HEK293 (cell line): ENCODE measurements around the gene IKZF2.
"Not testable (repeated sequence)": the region's sequence is repeated elsewhere in the genome, so short reads cannot be mapped to it uniquely, and the experiment has no call there.

Experiments
- CTCF ChIA-PET: fragments of 350-600 bp; formaldehyde crosslinking; extraction: SDS; loops from one replicate; lab custom pipeline; 2021; ENCODE audit warnings: antibody characterized with exemption; lab: Yijun Ruan, JAX
- POLR2A ChIA-PET: fragments of 300-600 bp; formaldehyde crosslinking; extraction: SDS; loops from one replicate; lab custom pipeline; 2020; ENCODE audit warnings: antibody characterized with exemption, inconsistent platforms; lab: Yijun Ruan, JAX
- H3K27ac ChIP-seq: fragments of 200-500 bp; sonication (Bioruptor generic); 2 replicates; pipeline ENCODE4 v1.5.1; 2014; ENCODE audit warnings: low read depth, low read length, control low read depth, inconsistent platforms; ENCODE audit errors: extremely low read depth
- H3K36me3 ChIP-seq, 2 experiments: fragments of 200-500 bp in 1 of 2; sonication (Bioruptor generic) in 1 of 2; 1 replicate in 1 of 2; 2 replicates in 1 of 2; pipeline ENCODE4 v1.5.1; 2014 to 2017; ENCODE audit warnings: inconsistent platforms in 2 of 2, low read length in 2 of 2; ENCODE audit not compliant: control insufficient read depth in 2 of 2, insufficient read depth in 1 of 2
- H3K4me1 ChIP-seq: fragments of 200-500 bp; sonication (Bioruptor generic); 2 replicates; pipeline ENCODE4 v1.5.1; 2014; ENCODE audit warnings: mild to moderate bottlenecking, low read length, inconsistent platforms; ENCODE audit not compliant: control insufficient read depth, insufficient read depth
- H3K4me3 ChIP-seq: 2 replicates; pipeline ENCODE4 v1.5.1; 2011; ENCODE audit warnings: low read depth, mild to moderate bottlenecking, control low read depth, low read length, moderate library complexity
- H3K9me3 ChIP-seq: fragments of 200-500 bp; sonication (Bioruptor generic); 2 replicates; pipeline ENCODE4 v1.5.1; 2014; ENCODE audit warnings: low read depth, low read length, inconsistent platforms; ENCODE audit not compliant: control insufficient read depth, insufficient read depth
- FEZF1 ChIP-seq: fragments of 450-650 bp; formaldehyde crosslinking; IDR thresholded peaks from 2 replicates; pipeline ENCODE4 v1.5.1; 2016; ENCODE audit warnings: missing biosample characterization, missing genetic modification characterization
- KLF9 ChIP-seq: fragments of 450-650 bp; formaldehyde crosslinking; IDR thresholded peaks from 2 replicates; pipeline ENCODE4 v1.5.1; 2016; ENCODE audit warnings: missing biosample characterization, missing genetic modification characterization, low read depth
- MEIS1 ChIP-seq: sonication (generic); formaldehyde crosslinking; IDR thresholded peaks from 2 replicates; pipeline ENCODE4 v1.8.1; 2022; ENCODE audit warnings: missing genetic modification reagents, mild to moderate bottlenecking, borderline replicate concordance
- SP7 ChIP-seq: fragments of 450-650 bp; formaldehyde crosslinking; IDR thresholded peaks from 2 replicates; pipeline ENCODE4 v1.5.1; 2016; ENCODE audit warnings: missing biosample characterization, missing genetic modification characterization
- ZNF37A ChIP-seq: fragments of 450-650 bp; IDR thresholded peaks from 2 replicates; pipeline ENCODE4 v1.5.1; 2018; ENCODE audit warnings: missing biosample characterization, missing genetic modification characterization
- ZNF394 ChIP-seq: fragments of 450-650 bp; formaldehyde crosslinking; IDR thresholded peaks from 2 replicates; pipeline ENCODE4 v1.5.1; 2016; ENCODE audit warnings: missing biosample characterization, missing genetic modification characterization, mild to moderate bottlenecking, moderate library complexity, borderline replicate concordance
- ZNF423 ChIP-seq: fragments of 450-650 bp; formaldehyde crosslinking; IDR thresholded peaks from 2 replicates; pipeline ENCODE4 v1.5.1; 2016; ENCODE audit warnings: missing biosample characterization, missing genetic modification characterization
- ZNF558 ChIP-seq: fragments of 450-650 bp; formaldehyde crosslinking; IDR thresholded peaks from 2 replicates; pipeline ENCODE4 v1.5.1; 2016; ENCODE audit warnings: missing biosample characterization, missing genetic modification characterization
- ZNF596 ChIP-seq: fragments of 450-650 bp; IDR thresholded peaks from 2 replicates; pipeline ENCODE4 v1.5.0; 2018; ENCODE audit warnings: missing biosample characterization, mild to moderate bottlenecking, missing genetic modification characterization, moderate library complexity
- ZNF629 ChIP-seq: fragments of 450-650 bp; formaldehyde crosslinking; IDR thresholded peaks from 2 replicates; pipeline ENCODE4 v1.5.1; 2017; ENCODE audit warnings: missing biosample characterization, missing genetic modification characterization
- ZNF677 ChIP-seq: fragments of 450-650 bp; IDR thresholded peaks from 2 replicates; pipeline ENCODE4 v1.5.0; 2018; ENCODE audit warnings: missing biosample characterization, mild to moderate bottlenecking, missing genetic modification characterization, moderate library complexity
- TF ChIP-seq, protein P1 (sequence below): fragments of 450-650 bp; formaldehyde crosslinking; IDR thresholded peaks from 2 replicates; pipeline ENCODE4 v1.5.1; 2016; ENCODE audit warnings: missing biosample characterization, missing genetic modification characterization
- TF ChIP-seq, protein P2 (sequence below): fragments of 450-650 bp; formaldehyde crosslinking; IDR thresholded peaks from 2 replicates; pipeline ENCODE4 v1.5.1; 2017; ENCODE audit warnings: missing biosample characterization, missing genetic modification characterization
- TF ChIP-seq, protein P3 (sequence below): fragments of 450-650 bp; formaldehyde crosslinking; IDR thresholded peaks from 2 replicates; pipeline ENCODE4 v1.5.1; 2016; ENCODE audit warnings: missing biosample characterization, missing genetic modification characterization

The IKZF2 gene

DNA sequence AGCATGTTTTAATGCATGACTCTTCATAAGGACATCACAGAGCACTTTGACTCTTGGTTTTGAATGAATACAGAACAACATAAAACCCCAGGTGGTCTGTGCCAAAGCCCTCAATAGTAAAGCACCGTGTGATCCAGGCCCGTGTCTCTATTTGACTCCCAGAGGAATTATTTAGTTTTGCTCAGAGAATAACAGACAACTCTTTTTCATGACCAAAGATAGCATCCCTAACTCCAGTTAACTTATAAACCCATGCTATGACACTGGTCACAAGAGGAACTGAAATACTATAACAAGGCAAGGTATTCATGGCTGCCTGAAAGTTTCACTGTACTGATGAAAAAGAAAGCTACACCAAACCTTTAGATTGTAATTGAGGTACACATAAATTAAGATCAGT is 128.4 kb downstream of the IKZF2 start (continued):
- TF ChIP-seq, protein P1, sequence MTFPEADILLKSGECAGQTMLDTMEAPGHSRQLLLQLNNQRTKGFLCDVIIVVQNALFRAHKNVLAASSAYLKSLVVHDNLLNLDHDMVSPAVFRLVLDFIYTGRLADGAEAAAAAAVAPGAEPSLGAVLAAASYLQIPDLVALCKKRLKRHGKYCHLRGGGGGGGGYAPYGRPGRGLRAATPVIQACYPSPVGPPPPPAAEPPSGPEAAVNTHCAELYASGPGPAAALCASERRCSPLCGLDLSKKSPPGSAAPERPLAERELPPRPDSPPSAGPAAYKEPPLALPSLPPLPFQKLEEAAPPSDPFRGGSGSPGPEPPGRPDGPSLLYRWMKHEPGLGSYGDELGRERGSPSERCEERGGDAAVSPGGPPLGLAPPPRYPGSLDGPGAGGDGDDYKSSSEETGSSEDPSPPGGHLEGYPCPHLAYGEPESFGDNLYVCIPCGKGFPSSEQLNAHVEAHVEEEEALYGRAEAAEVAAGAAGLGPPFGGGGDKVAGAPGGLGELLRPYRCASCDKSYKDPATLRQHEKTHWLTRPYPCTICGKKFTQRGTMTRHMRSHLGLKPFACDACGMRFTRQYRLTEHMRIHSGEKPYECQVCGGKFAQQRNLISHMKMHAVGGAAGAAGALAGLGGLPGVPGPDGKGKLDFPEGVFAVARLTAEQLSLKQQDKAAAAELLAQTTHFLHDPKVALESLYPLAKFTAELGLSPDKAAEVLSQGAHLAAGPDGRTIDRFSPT (tag by site-specific recombination), result no peak
- TF ChIP-seq SP7 (tag by site-specific recombination) (no peak), FEZF1 (tag by site-specific recombination) (no peak)

DNA sequence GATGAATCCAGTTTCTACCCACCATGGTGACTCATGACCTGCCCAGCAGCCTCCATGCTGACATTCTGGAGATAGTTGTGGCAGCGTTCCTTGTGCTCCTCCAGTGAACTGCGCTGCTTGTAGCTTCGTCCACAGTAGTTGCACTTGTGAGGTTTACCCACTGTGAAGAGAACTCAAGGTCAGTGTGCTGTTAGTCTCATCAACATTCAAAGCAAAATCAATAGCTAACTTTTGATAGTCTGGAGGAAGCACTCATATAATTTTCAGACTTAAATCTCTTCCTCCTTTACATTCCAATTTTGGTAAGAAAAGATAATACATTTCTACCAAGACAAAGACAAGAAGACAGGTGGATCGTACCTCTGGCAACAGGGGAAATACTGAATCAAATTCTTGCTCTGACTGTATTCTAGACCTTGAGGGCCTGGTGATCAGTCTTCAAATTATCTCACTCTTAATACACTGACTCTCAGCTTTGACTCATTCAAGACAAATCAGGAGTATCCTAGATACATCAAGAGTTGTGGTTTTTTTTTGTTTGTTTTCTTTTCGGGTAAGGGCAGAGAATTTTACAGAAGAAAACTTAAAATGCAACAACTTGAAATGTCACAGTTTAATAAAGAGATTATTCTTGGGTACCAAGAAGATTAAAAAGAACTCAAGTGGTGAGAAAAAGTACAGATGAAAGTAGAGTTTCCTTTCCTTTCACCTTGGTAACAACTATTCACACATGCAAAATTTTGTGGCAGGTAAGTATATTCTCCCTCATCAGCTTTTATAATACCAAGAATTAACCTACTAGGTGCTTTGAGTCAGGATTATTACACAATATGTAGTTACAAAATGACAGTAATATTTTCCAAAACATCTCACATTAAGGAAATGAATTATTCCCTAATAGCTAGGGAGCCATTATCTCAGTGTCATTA is 129.2 kb downstream of the IKZF2 start:
- POLR2A ChIA-PET, result interaction anchor here (0.6 kb wide), 1 partner anchor 130 kb away, joined by 3 read pairs; no protein-coding TSS in a partner anchor
- H3K4me1 ChIP-seq, result no peaks in the 10 kb centered on the region
- TF ChIP-seq ZNF423 (tag by site-specific recombination) (no peak), ZNF558 (no peak), ZNF677 (tag by site-specific recombination) (no peak), KLF9 (tag by site-specific recombination) (no peak), ZNF629 (tag by site-specific recombination) (no peak), MEIS1 (no peak), ZNF37A (tag by site-specific recombination) (no peak), ZNF394 (no peak)
- TF ChIP-seq, protein P2, sequence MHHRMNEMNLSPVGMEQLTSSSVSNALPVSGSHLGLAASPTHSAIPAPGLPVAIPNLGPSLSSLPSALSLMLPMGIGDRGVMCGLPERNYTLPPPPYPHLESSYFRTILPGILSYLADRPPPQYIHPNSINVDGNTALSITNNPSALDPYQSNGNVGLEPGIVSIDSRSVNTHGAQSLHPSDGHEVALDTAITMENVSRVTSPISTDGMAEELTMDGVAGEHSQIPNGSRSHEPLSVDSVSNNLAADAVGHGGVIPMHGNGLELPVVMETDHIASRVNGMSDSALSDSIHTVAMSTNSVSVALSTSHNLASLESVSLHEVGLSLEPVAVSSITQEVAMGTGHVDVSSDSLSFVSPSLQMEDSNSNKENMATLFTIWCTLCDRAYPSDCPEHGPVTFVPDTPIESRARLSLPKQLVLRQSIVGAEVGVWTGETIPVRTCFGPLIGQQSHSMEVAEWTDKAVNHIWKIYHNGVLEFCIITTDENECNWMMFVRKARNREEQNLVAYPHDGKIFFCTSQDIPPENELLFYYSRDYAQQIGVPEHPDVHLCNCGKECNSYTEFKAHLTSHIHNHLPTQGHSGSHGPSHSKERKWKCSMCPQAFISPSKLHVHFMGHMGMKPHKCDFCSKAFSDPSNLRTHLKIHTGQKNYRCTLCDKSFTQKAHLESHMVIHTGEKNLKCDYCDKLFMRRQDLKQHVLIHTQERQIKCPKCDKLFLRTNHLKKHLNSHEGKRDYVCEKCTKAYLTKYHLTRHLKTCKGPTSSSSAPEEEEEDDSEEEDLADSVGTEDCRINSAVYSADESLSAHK (tag by site-specific recombination), result no peak
- TF ChIP-seq, protein P3, sequence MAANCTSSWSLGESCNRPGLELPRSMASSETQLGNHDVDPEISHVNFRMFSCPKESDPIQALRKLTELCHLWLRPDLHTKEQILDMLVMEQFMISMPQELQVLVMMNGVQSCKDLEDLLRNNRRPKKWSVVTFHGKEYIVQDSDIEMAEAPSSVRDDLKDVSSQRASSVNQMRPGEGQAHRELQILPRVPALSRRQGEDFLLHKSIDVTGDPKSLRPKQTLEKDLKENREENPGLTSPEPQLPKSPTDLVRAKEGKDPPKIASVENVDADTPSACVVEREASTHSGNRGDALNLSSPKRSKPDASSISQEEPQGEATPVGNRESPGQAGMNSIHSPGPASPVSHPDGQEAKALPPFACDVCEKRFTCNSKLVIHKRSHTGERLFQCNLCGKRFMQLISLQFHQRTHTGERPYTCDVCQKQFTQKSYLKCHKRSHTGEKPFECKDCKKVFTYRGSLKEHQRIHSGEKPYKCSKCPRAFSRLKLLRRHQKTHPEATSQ (tag by site-specific recombination), result no peak
- TF ChIP-seq, all 188 proteins: peak for 0
- Histone ChIP-seq H3K36me3 (no peaks in the 10 kb centered on the region), H3K9me3 (no peaks in the 10 kb centered on the region), H3K27ac (no peak overlapping the region), H3K4me3 (no peak overlapping the region)
- CTCF ChIA-PET, result interaction anchor here (0.7 kb wide), 1 partner anchor 226 kb away, joined by 3 read pairs; no protein-coding TSS in a partner anchor

DNA sequence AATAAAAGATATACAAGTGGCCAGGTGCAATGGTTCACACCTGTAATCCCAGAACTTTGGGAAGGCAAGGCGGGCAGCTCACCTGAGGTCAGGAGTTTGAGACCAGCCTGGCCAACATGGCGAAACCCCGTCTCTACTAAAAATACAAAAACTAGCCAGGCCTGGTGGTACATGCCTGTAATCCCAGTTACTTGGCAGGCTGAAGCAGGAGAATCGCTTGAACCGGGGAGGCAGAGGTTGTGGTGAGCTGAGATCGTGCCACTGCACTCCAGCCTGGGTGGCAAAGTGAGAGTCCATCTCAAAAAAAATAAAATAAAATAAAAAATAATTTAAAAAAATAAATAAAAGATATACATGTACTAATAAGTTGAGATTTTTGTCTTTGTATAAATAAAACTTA is 130.5 kb downstream of the IKZF2 start:
- POLR2A ChIA-PET, H3K36me3 ChIP-seq, H3K4me3 ChIP-seq, H3K4me1 ChIP-seq, H3K27ac ChIP-seq, H3K9me3 ChIP-seq, CTCF ChIA-PET: not testable (repeated sequence)

DNA sequence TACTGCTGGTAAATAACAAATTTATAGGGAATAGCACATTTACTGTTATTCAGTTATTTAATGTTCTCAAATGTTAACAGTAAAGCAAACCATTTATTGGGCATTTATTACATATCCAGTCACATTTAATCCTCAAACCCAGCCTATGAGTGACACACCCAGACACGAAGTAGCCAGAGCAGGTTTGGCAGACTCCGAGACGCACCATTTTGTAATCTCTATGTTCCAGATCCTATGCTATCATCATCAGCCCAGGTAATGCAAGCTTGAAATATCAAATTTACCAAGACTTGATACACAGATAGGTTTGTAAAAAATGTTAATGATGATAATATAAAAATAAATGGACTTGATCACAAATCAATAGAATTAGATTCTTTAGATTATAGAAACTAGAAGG is 131.1 kb downstream of the IKZF2 start:
- POLR2A ChIA-PET, result no interaction called here

More for the DNA sequence above, 131.1 kb downstream of the IKZF2 start:
- TF ChIP-seq ZNF596 (tag by site-specific recombination), result no peak
- TF ChIP-seq, all 188 proteins: peak for 0
- CTCF ChIA-PET, result no interaction called here
- Histone ChIP-seq H3K4me3 (no peak overlapping the region), H3K9me3 (no peaks in the 10 kb centered on the region), H3K4me1 (no peaks in the 10 kb centered on the region), H3K36me3 (no peaks in the 10 kb centered on the region), H3K27ac (no peak overlapping the region)
